Liver (tissue), 9 donors: ENCODE data around the gene LPO. TPM values are rescaled to one million over a fixed set of nuclear protein-coding genes. Genes with fewer than 3 reads are reported as not detected.

Source experiments
- DNase-seq: peaks from one replicate; pipeline ENCODE4 v3.0.0-alpha.2; 2017; ENCODE audit warnings: low spot score
- H3K27ac ChIP-seq, 2 donors: one replicate each; pipeline ENCODE4 v1.7.0; 2013; ENCODE audit warnings: inconsistent platforms in 2 of 2, low read length in 2 of 2, control low read depth in 1 of 2, low read depth in 1 of 2, mild to moderate bottlenecking in 1 of 2
- H3K27me3 ChIP-seq, 4 donors: one replicate each; pipeline versions ENCODE4 v1.6.1 to v1.7.0; 2013; ENCODE audit warnings: low read length in 3 of 4, inconsistent platforms in 1 of 4, mild to moderate bottlenecking in 1 of 4, moderate library complexity in 1 of 4; ENCODE audit not compliant: control insufficient read depth in 4 of 4, insufficient read depth in 4 of 4
- H3K36me3 ChIP-seq, 4 donors: one replicate each; pipeline versions ENCODE4 v1.6.1 to v1.7.0; 2013; ENCODE audit warnings: low read length in 3 of 4, mild to moderate bottlenecking in 3 of 4, low read depth in 1 of 4, moderate library complexity in 1 of 4; ENCODE audit not compliant: control insufficient read depth in 4 of 4, insufficient read depth in 3 of 4
- H3K4me1 ChIP-seq, 4 donors: one replicate each; pipeline versions ENCODE4 v1.6.1 to v1.7.0; 2013; ENCODE audit warnings: low read length in 3 of 4, mild to moderate bottlenecking in 3 of 4, moderate library complexity in 1 of 4; ENCODE audit not compliant: control insufficient read depth in 4 of 4, insufficient read depth in 4 of 4
- H3K4me3 ChIP-seq, 3 donors: one replicate each; pipeline versions ENCODE4 v1.6.1 to v1.7.0; 2013; ENCODE audit warnings: low read length in 3 of 3, control low read depth in 1 of 3, low read depth in 1 of 3, mild to moderate bottlenecking in 1 of 3
- H3K9ac ChIP-seq, 2 donors: one replicate each; pipeline ENCODE4 v1.7.0; 2013; ENCODE audit warnings: low read length in 2 of 2, mild to moderate bottlenecking in 2 of 2, moderate library complexity in 2 of 2, control low read depth in 1 of 2, low read depth in 1 of 2
- H3K9me3 ChIP-seq, 4 donors: one replicate each; pipeline versions ENCODE4 v1.6.1 to v1.7.0; 2013; ENCODE audit warnings: low read length in 3 of 4; ENCODE audit not compliant: control insufficient read depth in 4 of 4
- EGR1 ChIP-seq, 2 donors: IDR thresholded peaks; 2 replicates each; pipeline ENCODE4 v1.6.1; 2016 to 2018; ENCODE audit warnings: antibody characterized with exemption in 2 of 2, low read depth in 2 of 2
- FOXA1 ChIP-seq: IDR thresholded peaks from 2 replicates; pipeline ENCODE4 v1.6.1; 2016; ENCODE audit warnings: antibody characterized with exemption
- FOXA2 ChIP-seq: IDR thresholded peaks from 2 replicates; pipeline ENCODE4 v1.6.1; 2016; ENCODE audit warnings: antibody characterized with exemption
- GABPA ChIP-seq, 2 donors: IDR thresholded peaks in 1 of 2; conservative IDR thresholded peaks in 1 of 2; 2 replicates each; pipeline ENCODE4 v1.6.1; 2016; ENCODE audit warnings: antibody characterized with exemption in 2 of 2, mild to moderate bottlenecking in 1 of 2, moderate library complexity in 1 of 2
- HNF4A ChIP-seq, 2 donors: conservative IDR thresholded peaks; 2 replicates each; pipeline ENCODE4 v1.6.1; 2016; ENCODE audit warnings: antibody characterized with exemption in 2 of 2, mild to moderate bottlenecking in 2 of 2
- HNF4G ChIP-seq: IDR thresholded peaks from 2 replicates; pipeline ENCODE4 v1.6.1; 2016; ENCODE audit warnings: antibody characterized with exemption
- JUND ChIP-seq, 2 donors: IDR thresholded peaks; 2 replicates each; pipeline ENCODE4 v1.6.1; 2016; ENCODE audit warnings: antibody characterized with exemption in 2 of 2
- MAX ChIP-seq: IDR thresholded peaks from 2 replicates; pipeline ENCODE4 v1.6.1; 2016; ENCODE audit warnings: antibody characterized with exemption
- NR2F2 ChIP-seq: IDR thresholded peaks from 2 replicates; pipeline ENCODE4 v1.6.1; 2016; ENCODE audit warnings: antibody characterized with exemption
- RAD21 ChIP-seq, 2 donors: IDR thresholded peaks; 2 replicates each; pipeline ENCODE4 v1.6.1; 2016; ENCODE audit warnings: antibody characterized with exemption in 2 of 2, mild to moderate bottlenecking in 2 of 2
- RXRA ChIP-seq, 2 donors: IDR thresholded peaks; 2 replicates each; pipeline ENCODE4 v1.6.1; 2017 to 2018; ENCODE audit warnings: antibody characterized with exemption in 2 of 2, mild to moderate bottlenecking in 1 of 2
- SP1 ChIP-seq: IDR thresholded peaks from 2 replicates; pipeline ENCODE4 v1.6.1; 2018; ENCODE audit warnings: antibody characterized with exemption, mild to moderate bottlenecking
- TAF1 ChIP-seq: conservative IDR thresholded peaks from 2 replicates; pipeline ENCODE4 v1.6.1; 2016; ENCODE audit warnings: antibody characterized with exemption, mild to moderate bottlenecking
- WGBS: extraction: QIAGEN DNeasy Blood & Tissue Kit; methylation state at CpG from one replicate; pipeline ENCODE4 v1.1.7; 2013; 5-methylcytosine and 5-hydroxymethylcytosine counted together
- polyA plus RNA-seq, 2 donors: library from polyadenylated mRNA; stranded (reverse) in 1 of 2; unstranded in 1 of 2; fragments of 200-250 nt in 1 of 2; fragments of >200 nt in 1 of 2; fragmentation: Nextera tagmentation in 1 of 2; extraction: Ambion mirVana in 1 of 2; gene quantifications; one replicate each; pipeline versions ENCODE4 v1.2.1 to v1.2.3, GENCODE V29; 2013 to 2015
- total RNA-seq, 2 donors: library from RNA; depleted of rRNA; stranded (reverse); fragments of >200 nt; gene quantifications; one replicate each; pipeline ENCODE4 v1.2.3, GENCODE V29; 2014
- TF ChIP-seq, protein P1 (sequence below): fragments of 150-350 bp; IDR thresholded peaks from 2 replicates; pipeline ENCODE4 v1.5.1; 2017; ENCODE audit warnings: improper control_type of control experiment, low read depth, low read length; ENCODE audit not compliant: missing input control
- TF ChIP-seq, protein P2 (sequence below): IDR thresholded peaks from 2 replicates; pipeline ENCODE4 v1.6.1; 2016; ENCODE audit warnings: antibody characterized with exemption
- TF ChIP-seq, protein P3 (sequence below): IDR thresholded peaks from 2 replicates; pipeline ENCODE4 v1.6.1; 2016; ENCODE audit warnings: antibody characterized with exemption, mild to moderate bottlenecking
- donor health status: healthy.
- donor health status: healthy.
- donor health status: healthy.
- donor health status: healthy.
- donor health status: healthy.

The LPO gene
- total and polyA plus RNA-seq, 4 donors: not detected

GRCh38 chr17:58284613-58285421, 46.4 kb downstream of the LPO start:
- Histone ChIP-seq H3K27ac (no peak overlapping the region), H3K9ac (no peak overlapping the region), H3K4me1 (no peaks in the 10 kb centered on the region), H3K36me3 (no peaks in the 10 kb centered on the region), H3K9me3 (no peaks in the 10 kb centered on the region), H3K4me3 (no peak overlapping the region), H3K27me3 (no peaks in the 10 kb centered on the region)
- no peak for TF ChIP-seq GABPA (IDR thresholded peaks at IDR 0.05 in 1 of 2, conservative IDR thresholded peaks at IDR 0.05 in 1 of 2)
- TF ChIP-seq FOXA1: no peak
- TF ChIP-seq, protein P1, sequence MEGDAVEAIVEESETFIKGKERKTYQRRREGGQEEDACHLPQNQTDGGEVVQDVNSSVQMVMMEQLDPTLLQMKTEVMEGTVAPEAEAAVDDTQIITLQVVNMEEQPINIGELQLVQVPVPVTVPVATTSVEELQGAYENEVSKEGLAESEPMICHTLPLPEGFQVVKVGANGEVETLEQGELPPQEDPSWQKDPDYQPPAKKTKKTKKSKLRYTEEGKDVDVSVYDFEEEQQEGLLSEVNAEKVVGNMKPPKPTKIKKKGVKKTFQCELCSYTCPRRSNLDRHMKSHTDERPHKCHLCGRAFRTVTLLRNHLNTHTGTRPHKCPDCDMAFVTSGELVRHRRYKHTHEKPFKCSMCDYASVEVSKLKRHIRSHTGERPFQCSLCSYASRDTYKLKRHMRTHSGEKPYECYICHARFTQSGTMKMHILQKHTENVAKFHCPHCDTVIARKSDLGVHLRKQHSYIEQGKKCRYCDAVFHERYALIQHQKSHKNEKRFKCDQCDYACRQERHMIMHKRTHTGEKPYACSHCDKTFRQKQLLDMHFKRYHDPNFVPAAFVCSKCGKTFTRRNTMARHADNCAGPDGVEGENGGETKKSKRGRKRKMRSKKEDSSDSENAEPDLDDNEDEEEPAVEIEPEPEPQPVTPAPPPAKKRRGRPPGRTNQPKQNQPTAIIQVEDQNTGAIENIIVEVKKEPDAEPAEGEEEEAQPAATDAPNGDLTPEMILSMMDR: no peak
- no peak for TF ChIP-seq JUND (IDR thresholded peaks at IDR 0.05)
- no peak for TF ChIP-seq TAF1
- TF ChIP-seq HNF4G: no peak
- TF ChIP-seq HNF4A (conservative IDR thresholded peaks at IDR 0.05): no peak
- TF ChIP-seq, protein P2, sequence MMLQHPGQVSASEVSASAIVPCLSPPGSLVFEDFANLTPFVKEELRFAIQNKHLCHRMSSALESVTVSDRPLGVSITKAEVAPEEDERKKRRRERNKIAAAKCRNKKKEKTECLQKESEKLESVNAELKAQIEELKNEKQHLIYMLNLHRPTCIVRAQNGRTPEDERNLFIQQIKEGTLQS: no peak
- TF ChIP-seq FOXA2: no peak
- TF ChIP-seq MAX: no peak
- TF ChIP-seq SP1: no peak
- no peak for TF ChIP-seq NR2F2
- no peak for TF ChIP-seq RXRA (IDR thresholded peaks at IDR 0.05)
- TF ChIP-seq, protein P3, sequence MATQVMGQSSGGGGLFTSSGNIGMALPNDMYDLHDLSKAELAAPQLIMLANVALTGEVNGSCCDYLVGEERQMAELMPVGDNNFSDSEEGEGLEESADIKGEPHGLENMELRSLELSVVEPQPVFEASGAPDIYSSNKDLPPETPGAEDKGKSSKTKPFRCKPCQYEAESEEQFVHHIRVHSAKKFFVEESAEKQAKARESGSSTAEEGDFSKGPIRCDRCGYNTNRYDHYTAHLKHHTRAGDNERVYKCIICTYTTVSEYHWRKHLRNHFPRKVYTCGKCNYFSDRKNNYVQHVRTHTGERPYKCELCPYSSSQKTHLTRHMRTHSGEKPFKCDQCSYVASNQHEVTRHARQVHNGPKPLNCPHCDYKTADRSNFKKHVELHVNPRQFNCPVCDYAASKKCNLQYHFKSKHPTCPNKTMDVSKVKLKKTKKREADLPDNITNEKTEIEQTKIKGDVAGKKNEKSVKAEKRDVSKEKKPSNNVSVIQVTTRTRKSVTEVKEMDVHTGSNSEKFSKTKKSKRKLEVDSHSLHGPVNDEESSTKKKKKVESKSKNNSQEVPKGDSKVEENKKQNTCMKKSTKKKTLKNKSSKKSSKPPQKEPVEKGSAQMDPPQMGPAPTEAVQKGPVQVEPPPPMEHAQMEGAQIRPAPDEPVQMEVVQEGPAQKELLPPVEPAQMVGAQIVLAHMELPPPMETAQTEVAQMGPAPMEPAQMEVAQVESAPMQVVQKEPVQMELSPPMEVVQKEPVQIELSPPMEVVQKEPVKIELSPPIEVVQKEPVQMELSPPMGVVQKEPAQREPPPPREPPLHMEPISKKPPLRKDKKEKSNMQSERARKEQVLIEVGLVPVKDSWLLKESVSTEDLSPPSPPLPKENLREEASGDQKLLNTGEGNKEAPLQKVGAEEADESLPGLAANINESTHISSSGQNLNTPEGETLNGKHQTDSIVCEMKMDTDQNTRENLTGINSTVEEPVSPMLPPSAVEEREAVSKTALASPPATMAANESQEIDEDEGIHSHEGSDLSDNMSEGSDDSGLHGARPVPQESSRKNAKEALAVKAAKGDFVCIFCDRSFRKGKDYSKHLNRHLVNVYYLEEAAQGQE: no peak
- no peak for TF ChIP-seq EGR1 (IDR thresholded peaks at IDR 0.05; ENCODE audit: low read depth in 2 of 2)
- TF ChIP-seq RAD21 (IDR thresholded peaks at IDR 0.05): no peak
- DNase-seq: no peak
- 64% methylated on average over 6 of the region's 6 CpGs for WGBS

- no peaks in the 10 kb centered on the region for H3K4me1 ChIP-seq
- no peaks in the 10 kb centered on the region for H3K27me3 ChIP-seq
- H3K36me3 ChIP-seq: no peaks in the 10 kb centered on the region
- 93% methylated on average over 3 of the region's 3 CpGs for WGBS
- no peak overlapping the region for H3K9ac ChIP-seq
- H3K27ac ChIP-seq: no peak overlapping the region
- TF ChIP-seq, protein P1: no peak
- H3K4me3 ChIP-seq: no peak overlapping the region
- DNase-seq: no peak
- no peaks in the 10 kb centered on the region for H3K9me3 ChIP-seq
Measured at GRCh38 chr17:58285422-58285810, 47.0 kb downstream of the LPO start.
